ENCODE measurements around the gene HDC.

HDC gene

GRCh38 chr15:50202003-50202402 lies 63.5 kb downstream of the HDC start:
- H2AFZ ChIP-seq (ENCODE audit: low read depth, low read length): no peak overlapping the region
- no peaks in the 10 kb centered on the region for H3K27me3 ChIP-seq (ENCODE audit: insufficient read depth, low read length)
- no peaks in the 10 kb centered on the region for H3K4me1 ChIP-seq (ENCODE audit: insufficient read depth, low read length)
- H3K4me3 ChIP-seq (ENCODE audit: low read length): no peak overlapping the region
- H3K9me3 ChIP-seq (ENCODE audit: low read length): no peaks in the 10 kb centered on the region
- no peaks in the 10 kb centered on the region for H3K36me3 ChIP-seq (ENCODE audit: insufficient read depth, low read length)

DNA sequence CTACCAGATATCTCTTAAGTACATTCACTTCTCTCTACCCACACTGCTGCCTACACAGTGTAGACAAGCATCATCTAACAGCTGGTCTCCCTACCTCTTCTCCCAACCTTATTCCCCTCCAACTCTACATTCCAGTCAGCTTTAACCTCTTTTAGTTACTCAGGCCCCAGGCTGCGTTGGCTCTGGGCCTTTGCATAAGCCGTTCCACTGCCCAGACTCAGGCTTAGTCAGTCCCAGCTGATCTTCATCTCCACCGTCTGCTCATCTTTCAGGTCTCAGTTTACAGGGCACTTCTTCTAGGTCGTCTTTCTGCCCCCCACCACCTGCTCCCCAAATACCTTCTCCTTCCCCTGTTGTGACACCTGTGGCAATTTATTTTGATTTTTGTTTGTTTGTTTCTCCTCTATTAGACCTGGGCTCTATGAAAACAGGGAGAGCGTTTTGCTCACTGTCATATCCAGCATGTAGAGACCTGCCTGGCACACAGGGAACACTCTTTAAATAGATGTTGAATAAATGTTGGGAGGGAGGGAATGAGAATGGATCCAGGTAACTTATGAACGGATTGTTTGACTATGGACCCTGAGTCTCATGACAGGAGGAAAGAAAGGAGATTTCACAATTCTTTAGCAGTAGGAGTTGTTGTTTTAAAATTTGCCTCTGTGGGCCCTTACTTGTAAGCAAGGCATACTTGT lies 72.5 kb downstream of the HDC start:
- H3K4me3 ChIP-seq (ENCODE audit: low read length): no peak overlapping the region
- no peaks in the 10 kb centered on the region for H3K36me3 ChIP-seq (ENCODE audit: insufficient read depth, low read length)
- H3K9me3 ChIP-seq (ENCODE audit: low read length): no peaks in the 10 kb centered on the region

DNA sequence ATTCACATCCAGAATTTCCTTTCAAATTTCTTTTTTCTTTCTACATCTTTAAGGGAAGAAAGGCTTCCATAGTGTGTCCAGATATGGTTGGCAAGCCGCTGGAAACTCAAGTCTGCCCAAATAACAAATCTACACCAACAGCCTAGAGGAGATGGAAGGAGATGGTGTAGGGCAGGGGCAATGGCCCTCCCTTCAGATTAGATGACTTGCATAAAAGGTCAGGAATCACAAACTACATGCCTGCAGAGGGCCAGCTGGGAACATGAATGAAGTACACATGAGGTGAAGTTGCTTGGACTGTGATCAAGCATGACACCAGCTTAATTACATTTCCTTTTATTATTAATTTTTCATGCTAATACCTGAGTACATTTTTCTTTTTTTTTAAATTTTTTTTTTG lies 73.4 kb downstream of the HDC start:
- H3K4me3 ChIP-seq (ENCODE audit: low read length): no peak overlapping the region
- H3K9me3 ChIP-seq (ENCODE audit: low read length): no peaks in the 10 kb centered on the region
- peaks cover 2% of the 10 kb centered on the region for H3K4me1 ChIP-seq (ENCODE audit: insufficient read depth, low read length)
- H3K36me3 ChIP-seq (ENCODE audit: insufficient read depth, low read length): no peaks in the 10 kb centered on the region
- no peak overlapping the region for H2AFZ ChIP-seq (ENCODE audit: low read depth, low read length)
- no peaks in the 10 kb centered on the region for H3K27me3 ChIP-seq (ENCODE audit: insufficient read depth, low read length)

More for the DNA sequence above, 72.5 kb downstream of the HDC start:
- Histone ChIP-seq H3K4me1 (ENCODE audit: insufficient read depth, low read length) (no peaks in the 10 kb centered on the region), H2AFZ (ENCODE audit: low read depth, low read length) (no peak overlapping the region), H3K27me3 (ENCODE audit: insufficient read depth, low read length) (no peaks in the 10 kb centered on the region)
